B cell (primary cell): ENCODE data around the gene KCNK4.

Experiments
- CTCF ChIP-seq: fragments of 200-600 bp; IDR thresholded peaks from one replicate; pipeline ENCODE4 v1.8.0; 2022; ENCODE audit warnings: antibody characterized with exemption, mild to moderate bottlenecking
- EZH2 ChIP-seq: IDR thresholded peaks from 2 replicates; pipeline ENCODE4 v1.6.1; 2012; ENCODE audit warnings: borderline replicate concordance, low read depth, mild to moderate bottlenecking, moderate library complexity, low read length; ENCODE audit not compliant: insufficient read depth, poor library complexity, severe bottlenecking

GRCh38 chr11:64339286-64339685 is 48.2 kb downstream of the KCNK4 start:
- TF ChIP-seq EZH2 = no peak
- no peak for TF ChIP-seq CTCF
